Measurements from ENCODE around the gene SBK3.
"Not testable (repeated sequence)": the region's sequence is repeated elsewhere in the genome, so short reads cannot be mapped to it uniquely, and the experiment has no call there.

SBK3 gene

GRCh38 chr19:55576746-55577145 is 31.4 kb upstream of the SBK3 start:
- no peak for DNase-seq (ENCODE audit: low read depth, low spot score)

- not testable (repeated sequence) for DNase-seq (ENCODE audit: low read depth, low spot score)
These were observed 28.6 kb upstream of the SBK3 start for GRCh38 chr19:55573929-55574328.

- DNase-seq (ENCODE audit: low read depth, low spot score), result not testable (repeated sequence)
These were observed 24.1 kb upstream of the SBK3 start for GRCh38 chr19:55569477-55569876.

- no peak for DNase-seq (ENCODE audit: low read depth, low spot score)
These were observed 22.5 kb upstream of the SBK3 start for GRCh38 chr19:55567708-55568328.

- DNase-seq (ENCODE audit: low read depth, low spot score), result no peak
These were observed 21.5 kb upstream of the SBK3 start for GRCh38 chr19:55566823-55567222.

- DNase-seq (ENCODE audit: low read depth, low spot score), result no peak
These were observed 17.9 kb upstream of the SBK3 start for GRCh38 chr19:55563261-55563690.

- no peak for DNase-seq (ENCODE audit: low read depth, low spot score)
These were observed 14.3 kb upstream of the SBK3 start for GRCh38 chr19:55559684-55560083.

GRCh38 chr19:55554741-55555152 is 9.4 kb upstream of the SBK3 start:
- no peak for DNase-seq (ENCODE audit: low read depth, low spot score)

GRCh38 chr19:55554302-55554701 is 9.0 kb upstream of the SBK3 start:
- DNase-seq (ENCODE audit: low read depth, low spot score), result no peak

GRCh38 chr19:55553217-55554182 is 8.2 kb upstream of the SBK3 start:
- no peak for DNase-seq (ENCODE audit: low read depth, low spot score)

GRCh38 chr19:55552620-55553019 is 7.3 kb upstream of the SBK3 start:
- DNase-seq (ENCODE audit: low read depth, low spot score), result no peak

- DNase-seq (ENCODE audit: low read depth, low spot score), result no peak
These were observed 6.9 kb upstream of the SBK3 start for GRCh38 chr19:55552206-55552605.

GRCh38 chr19:55550321-55550650 is 4.9 kb upstream of the SBK3 start:
- DNase-seq (ENCODE audit: low read depth, low spot score), result no peak

- no peak for DNase-seq (ENCODE audit: low read depth, low spot score)
These were observed 4.4 kb upstream of the SBK3 start for GRCh38 chr19:55549500-55550320.

GRCh38 chr19:55546822-55547614 is 1.7 kb upstream of the SBK3 start:
- DNase-seq (ENCODE audit: low read depth, low spot score), result no peak

- DNase-seq (ENCODE audit: low read depth, low spot score), result no peak
These were observed 668 bp upstream of the SBK3 start for GRCh38 chr19:55546011-55546410.

- no peak for DNase-seq (ENCODE audit: low read depth, low spot score)
These were observed 435 bp downstream of the SBK3 start for GRCh38 chr19:55544776-55545439.

GRCh38 chr19:55544014-55544413 is 1.3 kb downstream of the SBK3 start:
- DNase-seq (ENCODE audit: low read depth, low spot score), result no peak

- DNase-seq (ENCODE audit: low read depth, low spot score), result no peak
These were observed 1.8 kb downstream of the SBK3 start for GRCh38 chr19:55543567-55543966.

GRCh38 chr19:55542292-55542855 is 3.0 kb downstream of the SBK3 start:
- DNase-seq (ENCODE audit: low read depth, low spot score), result no peak
